Measurements from ENCODE around the gene RBPJ.

The RBPJ gene

GRCh38 chr4:26320538-26321372, at the start of gene RBPJ:
Gene RBPJ (plus strand): TSS chr4:26321014. CDS start chr4:26321029, 15 bp downstream.
- Histone ChIP-seq H3K4me3 (ENCODE audit: severe bottlenecking) (peak within 1 kb of the TSS; percentile 95), H3K9me3 (ENCODE audit: severe bottlenecking) (no peaks in the 10 kb centered on the region), H3K27me3 (ENCODE audit: insufficient read depth, poor library complexity, severe bottlenecking) (no peaks in the 10 kb centered on the region), H3K4me1 (ENCODE audit: insufficient read depth, poor library complexity, severe bottlenecking) (peaks cover 22% of the 10 kb centered on the region), H3K27ac (ENCODE audit: poor library complexity, severe bottlenecking) (peak within 1 kb of the TSS; percentile 86), H3K36me3 (ENCODE audit: low read depth) (no peaks in the 10 kb centered on the region)
- ATAC-seq (ENCODE audit: low read depth): peak; percentile 44
- no peak for TF ChIP-seq CTCF (IDR thresholded peaks at IDR 0.05; ENCODE audit: poor library complexity, severe bottlenecking)
- peak; percentile 92 for DNase-seq (ENCODE audit: low spot score)

GRCh38 chr4:26271703-26272102, 49.1 kb upstream of the RBPJ start:
- H3K4me1 ChIP-seq (ENCODE audit: insufficient read depth, poor library complexity, severe bottlenecking): no peaks in the 10 kb centered on the region
- no peak for TF ChIP-seq CTCF (IDR thresholded peaks at IDR 0.05; ENCODE audit: poor library complexity, severe bottlenecking)
- H3K27ac ChIP-seq (ENCODE audit: poor library complexity, severe bottlenecking): no peak overlapping the region
- no peaks in the 10 kb centered on the region for H3K9me3 ChIP-seq (ENCODE audit: severe bottlenecking)
- H3K4me3 ChIP-seq (ENCODE audit: severe bottlenecking): no peak overlapping the region
- H3K27me3 ChIP-seq (ENCODE audit: insufficient read depth, poor library complexity, severe bottlenecking): no peaks in the 10 kb centered on the region
- ATAC-seq (ENCODE audit: low read depth): no peak
- DNase-seq (ENCODE audit: low spot score): no peak
- H3K36me3 ChIP-seq (ENCODE audit: low read depth): no peaks in the 10 kb centered on the region

- Histone ChIP-seq H3K27ac (ENCODE audit: poor library complexity, severe bottlenecking) (no peak overlapping the region), H3K9me3 (ENCODE audit: severe bottlenecking) (no peaks in the 10 kb centered on the region), H3K27me3 (ENCODE audit: insufficient read depth, poor library complexity, severe bottlenecking) (no peaks in the 10 kb centered on the region), H3K4me3 (ENCODE audit: severe bottlenecking) (no peak overlapping the region), H3K36me3 (ENCODE audit: low read depth) (no peaks in the 10 kb centered on the region), H3K4me1 (ENCODE audit: insufficient read depth, poor library complexity, severe bottlenecking) (no peaks in the 10 kb centered on the region)
- DNase-seq (ENCODE audit: low spot score): no peak
- no peak for ATAC-seq (ENCODE audit: low read depth)
- no peak for TF ChIP-seq CTCF (IDR thresholded peaks at IDR 0.05; ENCODE audit: poor library complexity, severe bottlenecking)
Measured at GRCh38 chr4:26272654-26273615, 47.9 kb upstream of the RBPJ start.

- DNase-seq (ENCODE audit: low spot score) (no peak), ATAC-seq (ENCODE audit: low read depth) (no peak)
- H3K27me3 ChIP-seq (ENCODE audit: insufficient read depth, poor library complexity, severe bottlenecking): no peaks in the 10 kb centered on the region
- TF ChIP-seq CTCF (IDR thresholded peaks at IDR 0.05; ENCODE audit: poor library complexity, severe bottlenecking): no peak
- no peaks in the 10 kb centered on the region for H3K9me3 ChIP-seq (ENCODE audit: severe bottlenecking)
- no peaks in the 10 kb centered on the region for H3K36me3 ChIP-seq (ENCODE audit: low read depth)
- no peak overlapping the region for H3K4me3 ChIP-seq (ENCODE audit: severe bottlenecking)
- H3K27ac ChIP-seq (ENCODE audit: poor library complexity, severe bottlenecking): no peak overlapping the region
- H3K4me1 ChIP-seq (ENCODE audit: insufficient read depth, poor library complexity, severe bottlenecking): no peaks in the 10 kb centered on the region
Measured at GRCh38 chr4:26273616-26273980, 47.2 kb upstream of the RBPJ start.
